Urothelium cell line (cell line): Measurements from ENCODE around the gene TCAP.

Source experiments
- DNase-seq: peaks from one replicate; pipeline ENCODE4 v3.0.0; 2011; ENCODE audit warnings: low spot score, mixed read lengths
- FAIRE-seq: peaks from 2 replicates; lab custom pipeline; 2011; peaks lifted over from hg19 to GRCh38; lab: Jason Lieb, UNC

Gene TCAP

GRCh38 chr17:39666231-39666600 lies 1.1 kb downstream of the TCAP start:
- FAIRE-seq: no peak

GRCh38 chr17:39666601-39667261 lies 1.6 kb downstream of the TCAP start:
- no peak for DNase-seq
- FAIRE-seq: peak; percentile 5

More at GRCh38 chr17:39666231-39666600, 1.1 kb downstream of the TCAP start:
- no peak for DNase-seq

GRCh38 chr17:39667262-39667944 lies 2.3 kb downstream of the TCAP start:
- FAIRE-seq: no peak
- no peak for DNase-seq

- no peak for DNase-seq
These were observed 3.1 kb downstream of the TCAP start, which contains the start of gene PNMT for GRCh38 chr17:39667945-39668924. Gene PNMT (plus strand): TSS chr17:39668453. CDS start chr17:39668476, 23 bp downstream.

GRCh38 chr17:39669897-39670735 lies 5.0 kb downstream of the TCAP start:
- DNase-seq (no peak), FAIRE-seq (no peak)

More at GRCh38 chr17:39667945-39668924, 3.1 kb downstream of the TCAP start, which contains the start of gene PNMT:
- FAIRE-seq: no peak

GRCh38 chr17:39670746-39671145 lies 5.6 kb downstream of the TCAP start:
- DNase-seq (no peak), FAIRE-seq (no peak)

GRCh38 chr17:39671651-39672521 lies 6.7 kb downstream of the TCAP start:
- DNase-seq: no peak

GRCh38 chr17:39672522-39673334 lies 7.6 kb downstream of the TCAP start:
- DNase-seq (no peak), FAIRE-seq (peak; percentile 37)

More at GRCh38 chr17:39671651-39672521, 6.7 kb downstream of the TCAP start:
- FAIRE-seq: no peak

- no peak for FAIRE-seq
- no peak for DNase-seq
These were observed 8.4 kb downstream of the TCAP start for GRCh38 chr17:39673335-39674081.

GRCh38 chr17:39674179-39674578 lies 9.0 kb downstream of the TCAP start:
- no peak for FAIRE-seq

GRCh38 chr17:39674702-39675389 lies 9.7 kb downstream of the TCAP start:
- no peak for DNase-seq
- no peak for FAIRE-seq

More at GRCh38 chr17:39674179-39674578, 9.0 kb downstream of the TCAP start:
- DNase-seq: no peak

- FAIRE-seq (no peak), DNase-seq (no peak)
These were observed 10.4 kb downstream of the TCAP start for GRCh38 chr17:39675390-39676082.

- FAIRE-seq: no peak
- peak; percentile 34 for DNase-seq
These were observed 11.2 kb downstream of the TCAP start for GRCh38 chr17:39676198-39676819.

- FAIRE-seq (peak; percentile 13), DNase-seq (no peak)
These were observed 11.9 kb downstream of the TCAP start for GRCh38 chr17:39677072-39677471.

GRCh38 chr17:39677542-39678339 lies 12.6 kb downstream of the TCAP start:
- DNase-seq (no peak), FAIRE-seq (no peak)
